GM12878 (cell line): ENCODE measurements around the gene TLL2. TPM values are rescaled to one million over a fixed set of nuclear protein-coding genes. Genes with fewer than 3 reads are reported as not detected.
A peak's percentile ranks its signal among the peaks of the same experiment; 100 is the strongest.

Experiments used
- ATAC-seq: fragments of 200-7000 bp; cut with Tn5 transposase; 3 replicates; pipeline ENCODE4 v1.9.1; 2020; ENCODE audit warnings: mild to moderate bottlenecking, moderate library complexity
- BruUV-seq: library from RNA; stranded (reverse); fragments of 400-500 nt; replicated peaks from 2 replicates; lab custom pipeline; 2021; lab: Mats Ljungman, UMichigan
- CTCF ChIA-PET: fragments of 300-600 bp; sonication (Branson Sonifier 250); formaldehyde crosslinking; extraction: SDS; loops from one replicate; lab custom pipeline; 2021; ENCODE audit warnings: inconsistent platforms; lab: Yijun Ruan, JAX
- POLR2A ChIA-PET: fragments of 350-600 bp; formaldehyde crosslinking; extraction: SDS; loops from one replicate; lab custom pipeline; 2021; ENCODE audit warnings: inconsistent platforms; lab: Charles Lee
- RAD21 ChIA-PET: fragments of 300-600 bp; sonication (Branson Sonifier 250); formaldehyde crosslinking; loops from one replicate; lab custom pipeline; 2023; ENCODE audit warnings: antibody characterized with exemption; ENCODE audit not compliant: unreplicated experiment; lab: Charles Lee
- SMC1A ChIA-PET: fragments of 300-600 bp; sonication (Branson Sonifier 250); formaldehyde crosslinking; loops from one replicate; lab custom pipeline; 2023; ENCODE audit not compliant: unreplicated experiment, uncharacterized antibody; lab: Charles Lee
- DNase-seq: peaks from one replicate; pipeline ENCODE4 v3.0.0-alpha.2; 2011; ENCODE audit warnings: low read depth, low spot score
- FAIRE-seq: peaks from 3 replicates; lab custom pipeline; 2011; peaks lifted over from hg19 to GRCh38; lab: Jason Lieb, UNC
- H2AFZ ChIP-seq: 2 replicates; pipeline ENCODE4 v1.6.0; 2011; ENCODE audit warnings: low read depth, low read length, control low read depth; ENCODE audit not compliant: control insufficient read depth
- H3K27ac ChIP-seq: 2 replicates; pipeline ENCODE4 v1.5.1; 2011; ENCODE audit warnings: control low read depth; ENCODE audit not compliant: control insufficient read depth, insufficient read depth
- H3K27me3 ChIP-seq, 2 experiments: replicated peaks in 1 of 2; 2 replicates each; pipeline versions ENCODE4 v1.6.0 to v1.6.1; 2011; ENCODE audit warnings: low read length in 1 of 2; ENCODE audit not compliant: control insufficient read depth in 2 of 2, insufficient read depth in 2 of 2
- H3K36me3 ChIP-seq, 2 experiments: 2 replicates each; pipeline ENCODE4 v1.5.1; 2011; ENCODE audit warnings: low read length in 1 of 2; ENCODE audit not compliant: control insufficient read depth in 2 of 2, insufficient read depth in 2 of 2
- H3K4me1 ChIP-seq: 2 replicates; pipeline ENCODE4 v1.6.1; 2011; ENCODE audit warnings: mild to moderate bottlenecking, low read length, moderate library complexity, mixed read lengths; ENCODE audit not compliant: control insufficient read depth, insufficient read depth
- H3K4me2 ChIP-seq: 2 replicates; pipeline ENCODE4 v1.6.0; 2011; ENCODE audit warnings: control low read depth; ENCODE audit not compliant: control insufficient read depth, insufficient read depth
- H3K4me3 ChIP-seq: fragments of 200-600 bp; sonication (generic); 2 replicates; pipeline ENCODE4 v1.5.1; 2016
- H3K79me2 ChIP-seq: 2 replicates; pipeline ENCODE4 v1.6.0; 2011; ENCODE audit warnings: low read length; ENCODE audit not compliant: control insufficient read depth, insufficient read depth
- H3K9ac ChIP-seq: 2 replicates; pipeline ENCODE4 v1.8.0; 2011; ENCODE audit warnings: low read length, control low read depth, mixed read lengths; ENCODE audit not compliant: control insufficient read depth, insufficient read depth
- H3K9me3 ChIP-seq: replicated peaks from 3 replicates; pipeline ENCODE4 v1.5.1; 2011; ENCODE audit warnings: mild to moderate bottlenecking, low read length; ENCODE audit not compliant: control insufficient read depth, insufficient read depth
- H4K20me1 ChIP-seq: 2 replicates; pipeline ENCODE4 v1.6.0; 2011; ENCODE audit not compliant: control insufficient read depth, insufficient read depth
- BACH1 ChIP-seq: fragments of 450-650 bp; IDR thresholded peaks from 2 replicates; pipeline ENCODE4 v1.6.1; 2017; ENCODE audit warnings: mild to moderate bottlenecking, borderline replicate concordance
- CHD2 ChIP-seq: IDR thresholded peaks from 2 replicates; pipeline ENCODE4 v1.6.1; 2011; ENCODE audit warnings: low read depth, low read length, improper control_type of control experiment, borderline replicate concordance
- KAT2A ChIP-seq: conservative IDR thresholded peaks from 2 replicates; pipeline ENCODE4 v1.6.1; 2011; ENCODE audit warnings: low read depth, low read length; ENCODE audit not compliant: control insufficient read depth
- NBN ChIP-seq: fragments of 450-650 bp; IDR thresholded peaks from 2 replicates; pipeline ENCODE4 v1.6.1; 2016
- PAX5 ChIP-seq: IDR thresholded peaks from 2 replicates; pipeline ENCODE4 v1.6.1; 2011; ENCODE audit warnings: low read depth, low read length, borderline replicate concordance
- RAD51 ChIP-seq: fragments of 450-650 bp; IDR thresholded peaks from 2 replicates; pipeline ENCODE4 v1.6.1; 2016; ENCODE audit warnings: moderate library complexity, mild to moderate bottlenecking, inconsistent platforms
- SMAD1 ChIP-seq: fragments of 450-650 bp; IDR thresholded peaks from 2 replicates; pipeline ENCODE4 v1.6.1; 2018; ENCODE audit warnings: mild to moderate bottlenecking, low read depth; ENCODE audit not compliant: partially characterized antibody
- SMAD5 ChIP-seq: IDR thresholded peaks from 2 replicates; pipeline ENCODE4 v1.6.1; 2016; ENCODE audit warnings: antibody characterized with exemption, low read depth
- SPI1 ChIP-seq: IDR thresholded peaks from 2 replicates; pipeline ENCODE4 v1.6.1; 2011; ENCODE audit warnings: low read depth, mild to moderate bottlenecking, low read length, moderate library complexity, borderline replicate concordance; ENCODE audit not compliant: insufficient read depth
- WGBS: methylation state at CpG from one replicate; pipeline ENCODE4 v1.1.6; 2016; ENCODE audit warnings: low lambda C conversion rate; ENCODE audit not compliant: insufficient replicate concordance, insufficient coverage; ENCODE audit errors: missing lambda C conversion rate; 5-methylcytosine and 5-hydroxymethylcytosine counted together
- in situ Hi-C: fragments of 300-500 bp; cut with MboI; formaldehyde crosslinking; loops from 9 replicates; pipeline ENCODE4 v1.14.3; 2018; ENCODE audit warnings: mixed read lengths
- intact Hi-C: fragments of 100-400 bp; cut with micrococcal nuclease; formaldehyde crosslinking; loops from one replicate; pipeline ENCODE4 v1.14.2; 2022; ENCODE audit not compliant: unreplicated experiment
- polyA plus RNA-seq, 11 experiments: library from polyadenylated mRNA; depleted of rRNA in 4 of 11; unstranded in 6 of 11; stranded (reverse) in 5 of 11; fragments of >200 nt; fragmentation: Nextera tagmentation in 4 of 11; fragmentation: Illumina TruSeq in 1 of 11; extraction: Ambion mirVana in 4 of 11; extraction: Trizol in 1 of 11; gene quantifications; 1 replicate in 1 of 11; 2 replicates in 10 of 11; pipeline versions ENCODE4 v1.2.1 to v1.2.3, GENCODE V29; 2011 to 2016; ENCODE audit warnings: inconsistent platforms in 2 of 11, missing spikeins in 2 of 11, low read depth in 1 of 11
- total RNA-seq, 4 experiments: library from RNA; depleted of rRNA in 3 of 4; stranded (reverse); fragments of >200 nt in 3 of 4; fragmentation: Illumina TruSeq in 1 of 4; extraction: Trizol in 1 of 4; gene quantifications; 2 replicates each; pipeline versions ENCODE4 v1.2.1 to v1.2.3, GENCODE V29; 2013 to 2021
- TF ChIP-seq, protein P1 (sequence below): fragments of 450-650 bp; IDR thresholded peaks from 2 replicates; pipeline ENCODE4 v1.6.1; 2014; ENCODE audit warnings: mild to moderate bottlenecking
- TF ChIP-seq, protein P2 (sequence below): fragments of 150-350 bp; IDR thresholded peaks from 2 replicates; pipeline ENCODE4 v1.6.1; 2014; ENCODE audit warnings: mild to moderate bottlenecking, low read depth, low read length

TLL2 gene
- total and polyA plus RNA-seq, 10 of the 15 experiments (the other 5 are each of a cell fraction or from before 2014, with no cell fraction given): 0.02 to 2.1 (median 0.52) TPM

DNA sequence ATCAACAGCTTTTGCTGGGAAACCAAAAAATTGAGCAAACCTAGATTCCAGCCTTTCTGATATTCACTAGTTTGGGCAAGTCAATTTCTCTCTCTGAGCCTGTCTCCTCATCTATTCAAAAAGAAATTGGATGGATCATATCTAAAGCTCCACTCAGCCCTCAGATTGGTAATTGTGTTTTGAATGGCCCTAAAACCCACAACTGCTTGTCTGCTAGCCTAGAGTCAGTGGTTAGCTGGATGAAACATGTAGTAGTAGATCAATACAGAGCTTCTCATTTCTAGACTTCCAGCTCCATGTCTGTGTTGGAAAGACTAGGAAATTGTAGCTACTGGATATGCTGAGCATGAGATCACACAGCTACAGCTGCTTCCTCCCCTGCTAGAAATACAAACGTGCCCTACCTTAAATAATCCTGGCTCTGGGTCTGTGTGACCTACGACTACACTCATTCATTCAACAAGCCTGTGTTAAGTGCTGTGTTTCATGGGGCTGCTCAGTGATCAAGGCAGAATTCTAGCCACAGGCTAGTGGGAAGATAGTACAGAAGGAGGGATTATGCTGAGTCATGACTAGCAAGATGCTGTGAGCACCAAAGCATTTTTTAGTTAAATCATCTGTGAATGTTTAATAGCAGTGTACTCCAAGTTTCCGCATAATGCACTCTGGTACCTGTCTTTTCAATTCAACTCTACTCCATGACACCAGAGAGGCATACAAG, 193.8 kb downstream of the TLL2 start:
- no peaks in the 10 kb centered on the region for H3K4me1 ChIP-seq
- no peak overlapping the region for H3K4me2 ChIP-seq
- 33% methylated on average over 3 of the region's 3 CpGs for WGBS
- ATAC-seq (no peak), DNase-seq (no peak), FAIRE-seq (no peak)
- peak overlapping the region; percentile 50 for H2AFZ ChIP-seq
- ChIA-PET CTCF (interaction anchor here (1.2 to 4.2 kb wide), 3 partner anchors 12 to 273 kb away, joined by 3 to 15 read pairs (median 7); no protein-coding TSS in a partner anchor), RAD21 (interaction anchor here (1.2 kb wide), 1 partner anchor 90 kb away, joined by 4 read pairs; no protein-coding TSS in a partner anchor), POLR2A (interaction anchor here (0.5 kb wide), 1 partner anchor 451 kb away, joined by 3 read pairs; no protein-coding TSS in a partner anchor)
- no peak overlapping the region for H3K27ac ChIP-seq
- no peaks in the 10 kb centered on the region for H3K36me3 ChIP-seq
- no TSS peak for BruUV-seq
- H3K79me2 ChIP-seq: no peaks in the 10 kb centered on the region
- no peaks in the 10 kb centered on the region for H4K20me1 ChIP-seq
- H3K9ac ChIP-seq: no peak overlapping the region
- no peak overlapping the region for H3K4me3 ChIP-seq
- in situ Hi-C loops: loop anchor here (10.0 kb wide), 1 partner anchor 295 kb away; no protein-coding TSS in a partner anchor
- no peaks in the 10 kb centered on the region for H3K27me3 ChIP-seq
- intact Hi-C loops: no loop called here
- no peaks in the 10 kb centered on the region for H3K9me3 ChIP-seq
- TF ChIP-seq KAT2A: no peak
- peak; percentile 49; the same call in 1 of the 2 replicates for TF ChIP-seq BACH1
- TF ChIP-seq, all 136 proteins: peak for 1
- SMC1A ChIA-PET: interaction anchor here (0.6 to 4.1 kb wide), 7 partner anchors 12 to 303 kb away, joined by 3 to 22 read pairs (median 3); no protein-coding TSS in a partner anchor

DNA sequence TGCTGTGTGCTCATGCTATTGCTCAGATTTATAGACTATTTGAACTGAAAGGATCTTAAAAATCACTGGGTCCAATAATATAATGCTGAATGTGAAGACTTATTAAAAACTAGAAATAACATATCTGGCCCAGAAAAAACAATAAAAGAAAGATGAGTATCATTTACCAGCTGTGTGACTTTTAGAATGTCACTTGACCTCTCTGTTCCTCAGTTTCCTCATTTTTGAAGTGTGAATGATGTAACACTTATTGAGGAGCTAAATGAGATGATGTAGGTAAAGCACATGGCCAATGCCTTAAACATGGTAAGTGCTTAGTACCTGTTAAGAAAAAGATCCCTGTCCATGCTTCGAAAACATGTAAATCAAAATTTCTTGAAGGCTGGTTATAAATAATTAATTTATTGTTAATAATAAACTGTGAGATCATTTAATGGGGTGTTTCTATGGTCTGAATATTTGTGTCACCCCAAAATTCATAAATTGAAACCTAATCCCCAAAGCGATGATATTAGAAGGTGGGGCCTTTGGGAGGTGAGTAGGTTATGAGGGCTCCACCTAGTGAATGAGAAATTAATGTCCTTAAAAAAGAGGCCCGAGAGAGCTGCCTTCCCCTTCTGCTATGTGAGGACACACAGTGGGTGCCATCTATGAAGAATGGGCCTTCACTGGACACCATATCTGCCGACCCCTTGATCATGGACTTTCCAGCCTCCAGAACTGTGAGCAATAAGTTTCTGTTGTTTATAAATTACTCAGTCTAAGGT, 196.5 kb downstream of the TLL2 start:
- Histone ChIP-seq H3K9ac (no peak overlapping the region), H4K20me1 (no peaks in the 10 kb centered on the region), H3K27ac (no peak overlapping the region), H2AFZ (no peak overlapping the region), H3K79me2 (no peaks in the 10 kb centered on the region), H3K9me3 (no peaks in the 10 kb centered on the region), H3K4me3 (no peak overlapping the region), H3K27me3 (no peaks in the 10 kb centered on the region), H3K4me1 (no peaks in the 10 kb centered on the region), H3K4me2 (no peak overlapping the region), H3K36me3 (no peaks in the 10 kb centered on the region)
- ATAC-seq (peak; percentile 47; the same call in 1 of the 3 replicates), DNase-seq (no peak), FAIRE-seq (no peak)
- intact Hi-C loops: no loop called here
- no TSS peak for BruUV-seq
- ChIA-PET POLR2A (interaction anchor here (0.6 kb wide), 1 partner anchor 576 kb away, joined by 3 read pairs; no protein-coding TSS in a partner anchor), RAD21 (interaction anchor here (1.3 to 2.1 kb wide), 3 partner anchors 26 to 623 kb away, joined by 5 to 13 read pairs (median 7); partner anchors contain the start of gene TCTN3), CTCF (interaction anchor here (1.1 to 4.8 kb wide), 11 partner anchors 10 to 301 kb away, joined by 3 to 31 read pairs (median 5); no protein-coding TSS in a partner anchor), SMC1A (interaction anchor here (0.8 to 4.1 kb wide), 5 partner anchors 12 to 300 kb away, joined by 3 to 22 read pairs (median 3); no protein-coding TSS in a partner anchor)
- in situ Hi-C loops: no loop called here
- WGBS: 43% methylated on average over 4 of the region's 4 CpGs
- TF ChIP-seq CHD2 (no peak), SPI1 (no peak), SMAD1 (no peak), NBN (no peak), PAX5 (no peak), RAD51 (no peak), SMAD5 (no peak)
- TF ChIP-seq, protein P1, sequence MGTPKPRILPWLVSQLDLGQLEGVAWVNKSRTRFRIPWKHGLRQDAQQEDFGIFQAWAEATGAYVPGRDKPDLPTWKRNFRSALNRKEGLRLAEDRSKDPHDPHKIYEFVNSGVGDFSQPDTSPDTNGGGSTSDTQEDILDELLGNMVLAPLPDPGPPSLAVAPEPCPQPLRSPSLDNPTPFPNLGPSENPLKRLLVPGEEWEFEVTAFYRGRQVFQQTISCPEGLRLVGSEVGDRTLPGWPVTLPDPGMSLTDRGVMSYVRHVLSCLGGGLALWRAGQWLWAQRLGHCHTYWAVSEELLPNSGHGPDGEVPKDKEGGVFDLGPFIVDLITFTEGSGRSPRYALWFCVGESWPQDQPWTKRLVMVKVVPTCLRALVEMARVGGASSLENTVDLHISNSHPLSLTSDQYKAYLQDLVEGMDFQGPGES: no peak
- TF ChIP-seq, protein P2, sequence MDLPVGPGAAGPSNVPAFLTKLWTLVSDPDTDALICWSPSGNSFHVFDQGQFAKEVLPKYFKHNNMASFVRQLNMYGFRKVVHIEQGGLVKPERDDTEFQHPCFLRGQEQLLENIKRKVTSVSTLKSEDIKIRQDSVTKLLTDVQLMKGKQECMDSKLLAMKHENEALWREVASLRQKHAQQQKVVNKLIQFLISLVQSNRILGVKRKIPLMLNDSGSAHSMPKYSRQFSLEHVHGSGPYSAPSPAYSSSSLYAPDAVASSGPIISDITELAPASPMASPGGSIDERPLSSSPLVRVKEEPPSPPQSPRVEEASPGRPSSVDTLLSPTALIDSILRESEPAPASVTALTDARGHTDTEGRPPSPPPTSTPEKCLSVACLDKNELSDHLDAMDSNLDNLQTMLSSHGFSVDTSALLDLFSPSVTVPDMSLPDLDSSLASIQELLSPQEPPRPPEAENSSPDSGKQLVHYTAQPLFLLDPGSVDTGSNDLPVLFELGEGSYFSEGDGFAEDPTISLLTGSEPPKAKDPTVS: no peak
